Body of pancreas (tissue), 4 donors: ENCODE data around the gene DNAJC5G. TPM values are rescaled to one million over a fixed set of nuclear protein-coding genes. Genes with fewer than 3 reads are reported as not detected.

Experiments used
- ATAC-seq: fragments of 150-250 bp; one replicate; pipeline ENCODE4 v1.9.1; 2016
- DNase-seq, 4 donors: peaks; one replicate each; pipeline ENCODE4 v3.0.0-alpha.2; 2019
- H3K27ac ChIP-seq, 4 donors: fragments of 200-600 bp; sonication (generic); 1 replicate in 3 of 4; 2 replicates in 1 of 4; pipeline versions ENCODE4 v1.5.1 to v1.6.1; 2016 to 2019; ENCODE audit warnings: mild to moderate bottlenecking in 1 of 4, mixed read lengths in 1 of 4, moderate library complexity in 1 of 4
- H3K27me3 ChIP-seq, 2 donors: fragments of 200-600 bp; sonication (generic); one replicate each; pipeline ENCODE4 v1.6.0; 2016; ENCODE audit warnings: mild to moderate bottlenecking in 1 of 2
- H3K36me3 ChIP-seq, 2 donors: fragments of 200-600 bp; sonication (generic); replicated peaks in 1 of 2; 2 replicates each; pipeline ENCODE4 v1.5.1; 2016; ENCODE audit warnings: low read depth in 2 of 2; ENCODE audit not compliant: insufficient read depth in 1 of 2
- H3K4me1 ChIP-seq: fragments of 200-600 bp; sonication (generic); one replicate; pipeline ENCODE4 v1.6.0; 2016
- H3K4me3 ChIP-seq, 2 donors: fragments of 200-600 bp; sonication (generic); 1 replicate in 1 of 2; 2 replicates in 1 of 2; pipeline ENCODE4 v1.5.1; 2016 to 2019
- H3K9me3 ChIP-seq, 3 donors: fragments of 200-600 bp; sonication (generic); 1 replicate in 2 of 3; 2 replicates in 1 of 3; pipeline ENCODE4 v1.5.1; 2016
- CTCF ChIP-seq, 7 experiments: fragments of 450-650 bp in 4 of 7; fragments of 200-600 bp in 3 of 7; sonication (generic) in 3 of 7; IDR thresholded peaks; one replicate each; pipeline ENCODE4 v1.5.1; 2016 to 2019; ENCODE audit warnings: antibody characterized with exemption in 7 of 7
- POLR2A ChIP-seq, 3 donors: fragments of 450-650 bp; IDR thresholded peaks; one replicate each; pipeline ENCODE4 v1.6.1; 2016; ENCODE audit warnings: antibody characterized with exemption in 3 of 3, mild to moderate bottlenecking in 2 of 3
- WGBS, 2 donors: methylation state at CpG; one replicate each; pipeline ENCODE4 v1.1.5; 2017; 5-methylcytosine and 5-hydroxymethylcytosine counted together
- intact Hi-C: fragments of 100-400 bp; cut with DNase I; formaldehyde crosslinking; loops from one replicate; pipeline ENCODE4 v1.15.1; 2023
- total RNA-seq, 2 donors: library from RNA; depleted of rRNA; stranded (reverse); fragments of >200 nt; gene quantifications; one replicate each; pipeline ENCODE4 v1.1.0, GENCODE V29; 2016

Gene DNAJC5G
- total RNA-seq, 2 donors from 2014 or later = 1.3 TPM; not detected in 1

GRCh38 chr2:27323596-27324285 lies 48.5 kb downstream of the DNAJC5G start:
- intact Hi-C loops = no loop called here
- Histone ChIP-seq H3K9me3 (no peaks in the 10 kb centered on the region), H3K4me1 (peaks cover 40% of the 10 kb centered on the region), H3K4me3 (peak overlapping the region; percentile 13 to 69), H3K27me3 (no peaks in the 10 kb centered on the region), H3K27ac (peak overlapping the region; percentile 78 to 100 (median 96)), H3K36me3 (peaks cover 0 to 8% of the 10 kb centered on the region in 2 donors)
- DNase-seq = peak in 2 of 4 donors; percentile 31 to 47
- TF ChIP-seq POLR2A (IDR thresholded peaks at IDR 0.05) (no peak), CTCF (IDR thresholded peaks at IDR 0.05) (no peak)
- no peak for ATAC-seq
- 8 to 10% methylated on average over 5 of the region's 5 CpGs for WGBS, 2 donors

GRCh38 chr2:27324720-27325119 lies 49.5 kb downstream of the DNAJC5G start:
- WGBS, 2 donors = 82 to 93% methylated on average over 5 of the region's 5 CpGs
- no peak for ATAC-seq
- Histone ChIP-seq H3K4me1 (peaks cover 40% of the 10 kb centered on the region), H3K4me3 (no peak overlapping the region), H3K27me3 (no peaks in the 10 kb centered on the region), H3K36me3 (peaks cover 0 to 13% of the 10 kb centered on the region in 2 donors), H3K27ac (no peak overlapping the region), H3K9me3 (no peaks in the 10 kb centered on the region)
- no peak for TF ChIP-seq CTCF (IDR thresholded peaks at IDR 0.05)
- TF ChIP-seq POLR2A (IDR thresholded peaks at IDR 0.05) = no peak
- no peak for DNase-seq
- intact Hi-C loops = no loop called here

Other genes with a start within 250 kb of the DNAJC5G start
- gene TMEM214, start 242.5 kb upstream of the DNAJC5G start, total RNA-seq = 100 to 1,000 TPM in 1 of 2 donors, 10 to 100 TPM in 1; 59.9 to 119 TPM
- gene AGBL5, start 223.8 kb upstream of the DNAJC5G start, total RNA-seq = 10 to 100 TPM in 1 of 2 donors, 1 to 10 TPM in 1; 5.6 to 12.2 TPM
- gene OST4, start 203.8 kb upstream of the DNAJC5G start, total RNA-seq = 100 to 1,000 TPM; 103 to 129 TPM
- 10 to 100 TPM; 21.8 to 24.1 TPM for gene EMILIN1, start 196.8 kb upstream of the DNAJC5G start, total RNA-seq
- gene KHK, start 188.7 kb upstream of the DNAJC5G start, total RNA-seq = 1 to 10 TPM; 4.2 to 7.3 TPM
- 1 to 10 TPM; 1.0 to 3.0 TPM for gene CGREF1, start 156.3 kb upstream of the DNAJC5G start, total RNA-seq
- gene ABHD1, start 151.6 kb upstream of the DNAJC5G start, total RNA-seq = under 1 TPM in 1 of 2 donors, not detected in 1; 0.33 TPM
- gene PREB, start 140.8 kb upstream of the DNAJC5G start, total RNA-seq = 100 to 1,000 TPM in 1 of 2 donors, 10 to 100 TPM in 1; 56.3 to 103 TPM
- not detected for gene PRR30, start 136.0 kb upstream of the DNAJC5G start, total RNA-seq
- gene TCF23, start 126.4 kb upstream of the DNAJC5G start, total RNA-seq = under 1 TPM; under 0.01 to 0.66 TPM
- 10 to 100 TPM; 69.2 to 75.0 TPM for gene ATRAID, start 63.4 kb upstream of the DNAJC5G start, total RNA-seq
- gene SLC5A6, start 63.2 kb upstream of the DNAJC5G start, total RNA-seq = 10 to 100 TPM; 17.4 to 34.6 TPM
- 10 to 100 TPM; 18.4 to 36.9 TPM for gene CAD, start 58.1 kb upstream of the DNAJC5G start, total RNA-seq
- not detected for gene SLC30A3, start 12.4 kb upstream of the DNAJC5G start, total RNA-seq
- under 1 TPM in 1 of 2 donors, not detected in 1; 0.26 TPM for gene TRIM54, start 7.0 kb downstream of the DNAJC5G start, total RNA-seq
- gene UCN, start 33.0 kb downstream of the DNAJC5G start, total RNA-seq = 1 to 10 TPM in 1 of 2 donors, not detected in 1; 2.9 TPM
- 10 to 100 TPM; 56.7 to 64.3 TPM for gene MPV17, start 47.7 kb downstream of the DNAJC5G start, total RNA-seq
- 10 to 100 TPM; 26.2 to 73.2 TPM for gene GTF3C2, start 81.3 kb downstream of the DNAJC5G start, total RNA-seq
- gene EIF2B4, start 94.9 kb downstream of the DNAJC5G start, total RNA-seq = 10 to 100 TPM; 24.9 to 39.2 TPM
- gene SNX17, start 95.2 kb downstream of the DNAJC5G start, total RNA-seq = 10 to 100 TPM; 50.4 to 70.8 TPM
- gene ZNF513, start 105.3 kb downstream of the DNAJC5G start, total RNA-seq = 10 to 100 TPM; 11.7 to 22.1 TPM
- 10 to 100 TPM; 36.3 to 49.4 TPM for gene PPM1G, start 134.2 kb downstream of the DNAJC5G start, total RNA-seq
- gene NRBP1, start 153.2 kb downstream of the DNAJC5G start, total RNA-seq = 10 to 100 TPM; 34.2 to 36.6 TPM
- 10 to 100 TPM; 11.9 to 25.2 TPM for gene KRTCAP3, start 166.9 kb downstream of the DNAJC5G start, total RNA-seq
- 10 to 100 TPM; 14.3 to 41.2 TPM for gene IFT172, start 214.3 kb downstream of the DNAJC5G start, total RNA-seq
- gene FNDC4, start 219.8 kb downstream of the DNAJC5G start, total RNA-seq = 10 to 100 TPM; 10.4 to 20.8 TPM
- 1 to 10 TPM in 1 of 2 donors, not detected in 1; 1.6 TPM for gene GCKR, start 221.4 kb downstream of the DNAJC5G start, total RNA-seq